ENCODE results near the gene VPS33A.
A peak's percentile ranks its signal among the peaks of the same experiment; 100 is the strongest.
"Not testable (repeated sequence)": the region's sequence is repeated elsewhere in the genome, so short reads cannot be mapped to it uniquely, and the experiment has no call there.

Gene VPS33A

GRCh38 chr12:122203301-122204166 lies 62.8 kb downstream of the VPS33A start, which contains the start of gene B3GNT4:
Gene B3GNT4, plus strand, starts transcription at chr12:122203709. Its CDS starts 910 bp downstream, at chr12:122204619.
- peak; percentile 49 for DNase-seq

- not testable (repeated sequence) for DNase-seq
Observed at GRCh38 chr12:122202811-122203210, 63.5 kb downstream of the VPS33A start.

GRCh38 chr12:122202017-122202416 lies 64.3 kb downstream of the VPS33A start:
- DNase-seq = no peak

GRCh38 chr12:122201381-122201780 lies 64.9 kb downstream of the VPS33A start:
- DNase-seq = no peak

- no peak for DNase-seq
Observed at GRCh38 chr12:122200541-122201175, 65.6 kb downstream of the VPS33A start.

- DNase-seq = no peak
Observed at GRCh38 chr12:122199484-122200355, 66.6 kb downstream of the VPS33A start.

- no peak for DNase-seq
Observed at GRCh38 chr12:122197612-122197966, 68.7 kb downstream of the VPS33A start.

- DNase-seq = no peak
Observed at GRCh38 chr12:122195405-122195804, 70.9 kb downstream of the VPS33A start.

GRCh38 chr12:122194804-122195203 lies 71.5 kb downstream of the VPS33A start:
- no peak for DNase-seq

- DNase-seq = no peak
Observed at GRCh38 chr12:122192441-122192840, 73.9 kb downstream of the VPS33A start.

GRCh38 chr12:122190842-122191668 lies 75.2 kb downstream of the VPS33A start:
- peak; percentile 63 for DNase-seq

GRCh38 chr12:122189626-122190475 lies 76.4 kb downstream of the VPS33A start:
- DNase-seq = no peak

- no peak for DNase-seq
Observed at GRCh38 chr12:122187466-122187865, 78.8 kb downstream of the VPS33A start.

GRCh38 chr12:122185494-122186082 lies 80.7 kb downstream of the VPS33A start:
- DNase-seq = no peak

- no peak for DNase-seq
Observed at GRCh38 chr12:122185079-122185478, 81.2 kb downstream of the VPS33A start.

- no peak for DNase-seq
Observed at GRCh38 chr12:122184517-122184916, 81.8 kb downstream of the VPS33A start.

GRCh38 chr12:122183588-122183940 lies 82.7 kb downstream of the VPS33A start:
- no peak for DNase-seq

GRCh38 chr12:122182887-122183587 lies 83.3 kb downstream of the VPS33A start, which contains the start of gene LRRC43:
Gene LRRC43, plus strand, starts transcription at chr12:122183123. Its CDS starts 22 bp downstream, at chr12:122183145.
- DNase-seq = peak; percentile 27

Measured in activated gamma-delta T cell treated with Interleukin-2 at 50 U/mL for 16 hours (primary cell).